OCI-LY3 (cell line): ENCODE data around the gene SERPINB5.

ENCODE experiments used
- H2AFZ ChIP-seq: fragments of 200-600, 300-600 bp; shearing (Covaris generic); 2 replicates; pipeline ENCODE4 v1.6.0; 2014; ENCODE audit warnings: antibody characterized with exemption, low read depth, low read length
- H3K27ac ChIP-seq: fragments of 200-600, 300-600 bp; sonication (generic); 2 replicates; pipeline ENCODE4 v1.5.1; 2014; ENCODE audit warnings: mild to moderate bottlenecking, low read length, moderate library complexity, mixed read lengths
- H3K27me3 ChIP-seq: fragments of 200-600, 300-600 bp; sonication (generic); 2 replicates; pipeline ENCODE4 v1.6.1; 2014; ENCODE audit warnings: low read depth, low read length, mixed read lengths
- H3K36me3 ChIP-seq: fragments of 200-600, 300-600 bp; sonication (generic); replicated peaks from 2 replicates; pipeline ENCODE3; 2014; ENCODE audit warnings: low read depth, low read length, mixed read lengths
- H3K4me1 ChIP-seq: fragments of 300-600, 200-600 bp; sonication (generic); 2 replicates; pipeline ENCODE4 v1.6.1; 2014; ENCODE audit warnings: low read length, mixed read lengths
- H3K4me2 ChIP-seq: fragments of 200-600, 300-600 bp; sonication (generic); 2 replicates; pipeline ENCODE4 v1.6.1; 2014; ENCODE audit warnings: low read length, mixed read lengths
- H3K4me3 ChIP-seq: fragments of 300-600, 200-600 bp; sonication (generic); 2 replicates; pipeline ENCODE4 v1.5.1; 2014; ENCODE audit warnings: antibody characterized with exemption, mild to moderate bottlenecking, low read length, moderate library complexity
- H3K79me2 ChIP-seq: fragments of 300-600, 200-600 bp; shearing (Covaris generic); 2 replicates; pipeline ENCODE4 v1.6.1; 2014; ENCODE audit warnings: mild to moderate bottlenecking, low read length, mixed read lengths
- H3K9ac ChIP-seq: fragments of 300-600, 200-600 bp; shearing (Covaris generic); 2 replicates; pipeline ENCODE4 v1.6.0; 2014; ENCODE audit warnings: mild to moderate bottlenecking, low read length, moderate library complexity
- H3K9me3 ChIP-seq: fragments of 200-600, 300-600 bp; shearing (Covaris generic); 2 replicates; pipeline ENCODE4 v1.6.1; 2014; ENCODE audit warnings: low read length, mixed read lengths; ENCODE audit not compliant: insufficient read depth
- H4K20me1 ChIP-seq: fragments of 200-600, 300-600 bp; sonication (generic); 2 replicates; pipeline ENCODE4 v1.6.1; 2016; ENCODE audit warnings: low read length, mixed read lengths; ENCODE audit not compliant: insufficient read depth
- EZH2phosphoT487 ChIP-seq: fragments of 200-600 bp; shearing (Covaris generic); IDR thresholded peaks from 2 replicates; pipeline ENCODE4 v1.6.1; 2018; ENCODE audit warnings: antibody characterized with exemption, mixed run types, low read depth
- TF ChIP-seq, protein P1 (sequence below): fragments of 200-600, 300-600 bp; sonication (generic); IDR thresholded peaks from 2 replicates; pipeline ENCODE4 v1.5.1; 2014; ENCODE audit warnings: antibody characterized with exemption, low read length, low read depth

The SERPINB5 gene

DNA sequence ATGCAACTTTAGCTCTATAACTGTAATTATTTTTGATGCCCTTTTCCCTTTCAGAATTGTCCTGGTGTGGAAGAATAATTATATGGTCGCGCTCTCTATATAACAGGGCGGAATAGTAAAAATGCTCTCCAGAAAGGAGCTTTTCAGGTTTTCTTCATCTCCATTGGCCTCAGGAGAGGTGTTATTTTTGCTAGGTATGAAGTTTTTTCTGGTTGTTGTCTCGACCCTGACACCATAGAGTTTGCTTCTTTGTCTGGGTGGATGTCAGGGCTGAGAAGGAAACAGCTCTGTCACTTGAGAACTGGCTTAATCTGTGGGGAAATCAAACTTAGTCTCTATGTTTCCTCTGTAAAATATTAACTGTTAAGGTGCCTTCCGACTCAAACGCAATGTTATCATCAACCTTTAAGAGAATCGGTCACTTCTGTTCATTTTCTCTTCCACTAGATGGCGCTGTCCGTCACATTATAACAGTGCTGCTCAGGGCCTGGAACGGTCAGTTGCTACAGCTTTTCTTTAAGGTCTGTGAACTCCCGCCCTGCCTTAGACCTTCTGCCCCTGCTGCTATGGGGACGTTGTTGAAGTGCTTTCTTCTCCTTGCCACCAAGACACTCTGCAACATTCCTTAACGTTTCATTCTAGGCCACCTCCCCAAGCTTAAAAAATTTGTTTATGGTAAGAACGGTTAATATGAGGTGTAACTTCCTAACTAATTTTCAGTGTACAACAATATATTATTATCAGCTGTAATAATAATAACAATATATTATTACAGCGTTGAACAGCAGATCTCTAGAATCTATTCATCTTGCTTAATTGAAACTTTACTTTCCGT is 41.6 kb downstream of the SERPINB5 start:
- TF ChIP-seq EZH2phosphoT487 = no peak
- TF ChIP-seq, protein P1, sequence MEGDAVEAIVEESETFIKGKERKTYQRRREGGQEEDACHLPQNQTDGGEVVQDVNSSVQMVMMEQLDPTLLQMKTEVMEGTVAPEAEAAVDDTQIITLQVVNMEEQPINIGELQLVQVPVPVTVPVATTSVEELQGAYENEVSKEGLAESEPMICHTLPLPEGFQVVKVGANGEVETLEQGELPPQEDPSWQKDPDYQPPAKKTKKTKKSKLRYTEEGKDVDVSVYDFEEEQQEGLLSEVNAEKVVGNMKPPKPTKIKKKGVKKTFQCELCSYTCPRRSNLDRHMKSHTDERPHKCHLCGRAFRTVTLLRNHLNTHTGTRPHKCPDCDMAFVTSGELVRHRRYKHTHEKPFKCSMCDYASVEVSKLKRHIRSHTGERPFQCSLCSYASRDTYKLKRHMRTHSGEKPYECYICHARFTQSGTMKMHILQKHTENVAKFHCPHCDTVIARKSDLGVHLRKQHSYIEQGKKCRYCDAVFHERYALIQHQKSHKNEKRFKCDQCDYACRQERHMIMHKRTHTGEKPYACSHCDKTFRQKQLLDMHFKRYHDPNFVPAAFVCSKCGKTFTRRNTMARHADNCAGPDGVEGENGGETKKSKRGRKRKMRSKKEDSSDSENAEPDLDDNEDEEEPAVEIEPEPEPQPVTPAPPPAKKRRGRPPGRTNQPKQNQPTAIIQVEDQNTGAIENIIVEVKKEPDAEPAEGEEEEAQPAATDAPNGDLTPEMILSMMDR = peak; percentile 98
- no peaks in the 10 kb centered on the region for H3K79me2 ChIP-seq
- H3K9me3 ChIP-seq = no peaks in the 10 kb centered on the region
- H3K9ac ChIP-seq = no peak overlapping the region
- H3K27ac ChIP-seq = no peak overlapping the region
- H2AFZ ChIP-seq = peak overlapping the region; percentile 80
- peaks cover 33% of the 10 kb centered on the region; the same call in 1 of the 2 replicates for H3K27me3 ChIP-seq
- peak overlapping the region; percentile 24 for H3K4me3 ChIP-seq
- no peaks in the 10 kb centered on the region for H4K20me1 ChIP-seq
- no peaks in the 10 kb centered on the region for H3K36me3 ChIP-seq
- peaks cover 7% of the 10 kb centered on the region for H3K4me1 ChIP-seq
- peak overlapping the region; percentile 66 for H3K4me2 ChIP-seq

DNA sequence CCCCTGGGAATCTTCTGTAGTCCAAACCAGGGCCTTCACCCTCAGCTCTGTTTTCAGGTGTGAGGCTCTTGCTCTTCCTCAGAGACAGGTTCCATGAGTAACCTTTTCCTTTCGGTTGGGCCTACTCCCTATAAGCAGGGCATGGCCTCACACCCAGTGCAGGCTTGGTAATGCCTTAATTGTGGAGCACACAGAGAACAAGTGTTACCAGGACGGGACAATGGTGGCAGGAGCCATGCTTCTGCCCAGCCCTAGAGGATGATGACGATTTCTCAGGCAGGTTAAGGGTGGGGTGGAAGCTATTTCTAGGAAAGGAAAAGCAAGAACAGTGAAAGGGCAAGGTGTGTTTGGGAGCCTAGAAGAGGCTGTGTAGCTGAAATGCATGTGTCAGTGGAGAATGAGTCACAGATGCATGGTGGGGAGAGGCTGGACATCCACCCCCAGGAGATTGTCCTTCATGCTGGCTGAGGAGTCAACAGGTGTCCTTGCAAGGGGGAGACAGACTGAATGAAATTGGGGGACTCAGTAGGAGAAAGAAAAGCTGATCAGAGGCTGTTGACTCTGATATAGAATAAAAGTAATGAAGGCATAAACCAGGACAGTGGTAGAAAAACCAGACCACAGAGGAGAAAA is 43.4 kb downstream of the SERPINB5 start:
- no peaks in the 10 kb centered on the region for H3K9me3 ChIP-seq
- H4K20me1 ChIP-seq = no peaks in the 10 kb centered on the region
- H3K4me2 ChIP-seq = no peak overlapping the region
- H3K9ac ChIP-seq = no peak overlapping the region
- H3K36me3 ChIP-seq = no peaks in the 10 kb centered on the region
- peaks cover 12% of the 10 kb centered on the region for H3K4me1 ChIP-seq
- H3K27ac ChIP-seq = no peak overlapping the region
- TF ChIP-seq EZH2phosphoT487 = no peak
- TF ChIP-seq, protein P1 = no peak
- no peak overlapping the region for H2AFZ ChIP-seq
- no peaks in the 10 kb centered on the region for H3K79me2 ChIP-seq
- peaks cover 26% of the 10 kb centered on the region; the same call in 1 of the 2 replicates for H3K27me3 ChIP-seq
- H3K4me3 ChIP-seq = no peak overlapping the region

DNA sequence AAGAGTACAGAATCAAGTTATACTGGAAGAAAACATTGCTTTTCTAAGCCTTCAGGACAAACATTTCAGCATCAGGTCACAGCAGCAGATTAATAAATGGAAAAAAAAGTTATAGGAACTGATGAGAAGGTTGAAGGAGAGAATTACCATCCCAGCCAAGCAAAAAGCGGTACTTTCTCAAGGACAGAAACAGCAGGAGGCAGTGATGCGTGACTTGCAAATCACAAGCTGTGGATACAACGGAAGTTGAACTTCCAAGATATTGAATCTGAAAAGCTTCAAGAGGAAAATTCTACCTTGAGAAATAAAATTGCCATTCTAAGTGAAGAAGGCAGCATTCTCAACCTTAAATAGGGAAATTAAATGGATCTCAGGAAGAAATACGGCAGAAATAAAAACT is 46.9 kb downstream of the SERPINB5 start:
- Histone ChIP-seq H3K9ac (no peak overlapping the region), H3K4me2 (peak overlapping the region; percentile 28), H4K20me1 (no peaks in the 10 kb centered on the region), H3K4me3 (no peak overlapping the region), H3K36me3 (no peaks in the 10 kb centered on the region), H3K9me3 (peaks cover 4% of the 10 kb centered on the region; the same call in 1 of the 2 replicates), H3K79me2 (no peaks in the 10 kb centered on the region), H3K27me3 (peaks cover 26% of the 10 kb centered on the region; the same call in 1 of the 2 replicates), H2AFZ (no peak overlapping the region), H3K27ac (no peak overlapping the region), H3K4me1 (peaks cover 8% of the 10 kb centered on the region)
- TF ChIP-seq, protein P1 = no peak; the same call in 1 of the 2 replicates
- TF ChIP-seq EZH2phosphoT487 = no peak

DNA sequence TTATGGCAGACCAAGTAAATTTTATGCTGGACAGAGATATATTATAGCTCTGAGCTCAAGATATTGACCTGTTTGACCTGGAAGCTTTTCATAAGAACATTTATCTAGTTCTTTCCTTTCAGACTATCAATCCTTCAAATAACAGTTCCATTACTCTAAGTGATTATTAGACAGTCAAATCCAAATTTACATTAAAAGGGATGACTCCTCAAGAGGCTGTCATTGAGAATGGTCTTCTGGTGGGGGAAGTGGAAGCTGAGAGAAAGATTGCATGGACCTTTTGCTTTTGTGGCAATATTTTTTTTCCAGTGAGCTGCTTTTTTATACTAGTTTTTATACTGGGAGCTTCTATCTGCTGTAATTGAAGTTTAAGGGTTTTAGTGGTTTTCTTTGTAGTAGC is 50.5 kb downstream of the SERPINB5 start:
- Histone ChIP-seq H3K9me3 (peaks cover 4% of the 10 kb centered on the region; the same call in 1 of the 2 replicates), H3K4me2 (no peak overlapping the region), H2AFZ (no peak overlapping the region), H3K36me3 (no peaks in the 10 kb centered on the region), H3K79me2 (no peaks in the 10 kb centered on the region), H3K4me1 (peaks cover 8% of the 10 kb centered on the region), H4K20me1 (no peaks in the 10 kb centered on the region), H3K9ac (no peak overlapping the region), H3K4me3 (no peak overlapping the region), H3K27me3 (peaks cover 12% of the 10 kb centered on the region; the same call in 1 of the 2 replicates), H3K27ac (no peak overlapping the region)
- TF ChIP-seq, protein P1 = no peak
- TF ChIP-seq EZH2phosphoT487 = no peak
